Brain microvascular endothelial cell (primary cell): ENCODE results near the gene SDK2.

ENCODE experiments used
- DNase-seq: peaks from one replicate; pipeline ENCODE4 v3.0.0-alpha.2; 2020
- H3K27ac ChIP-seq: fragments of 250-450 bp; sonication (Bioruptor Pico); 2 replicates; pipeline ENCODE4 v1.5.1; 2020; ENCODE audit warnings: mild to moderate bottlenecking, moderate library complexity
- H3K27me3 ChIP-seq: fragments of 250-450 bp; sonication (Bioruptor Pico); replicated peaks from 2 replicates; pipeline ENCODE4 v1.5.1; 2020; ENCODE audit warnings: mild to moderate bottlenecking
- H3K36me3 ChIP-seq: fragments of 250-450 bp; sonication (Bioruptor Pico); replicated peaks from 2 replicates; pipeline ENCODE4 v1.5.1; 2020; ENCODE audit warnings: mild to moderate bottlenecking
- H3K4me3 ChIP-seq: 2 replicates; pipeline ENCODE4 v1.5.1; 2011; ENCODE audit warnings: low read depth, mild to moderate bottlenecking, control low read depth, low read length, moderate library complexity
- in situ Hi-C: cut with HindIII; loops from 2 replicates; pipeline ENCODE4 v1.10.0; 2017; ENCODE audit warnings: low sequenced_read_pairs, low pct_ligation_motif_present
- TF ChIP-seq, protein P1 (sequence below): IDR thresholded peaks from 2 replicates; pipeline ENCODE4 v1.5.1; 2011; ENCODE audit warnings: low read depth, mild to moderate bottlenecking, moderate library complexity, low read length, control low read depth, inconsistent platforms; ENCODE audit errors: missing control alignments

The SDK2 gene

DNA sequence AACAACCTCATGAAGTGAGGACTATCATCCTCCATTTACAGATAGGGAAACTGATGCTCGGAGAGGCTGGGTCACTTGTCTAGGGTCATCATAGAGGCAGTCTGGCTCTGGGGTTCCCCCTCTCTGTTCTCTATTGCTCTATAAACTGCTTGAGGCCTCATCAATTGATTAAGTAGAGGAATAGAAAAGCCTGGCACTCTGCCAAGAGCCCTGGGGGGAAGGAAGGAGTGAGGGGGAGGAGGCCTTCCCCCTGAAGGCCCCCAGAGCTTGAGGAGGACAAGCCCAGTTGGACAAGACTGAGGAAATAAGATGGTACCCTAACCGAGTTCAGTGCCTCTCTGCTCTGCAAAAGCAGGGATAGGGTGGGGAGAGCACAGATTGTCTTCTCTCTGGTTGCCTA lies 21.0 kb downstream of the SDK2 start:
- H3K36me3 ChIP-seq: no peaks in the 10 kb centered on the region
- TF ChIP-seq, protein P1, sequence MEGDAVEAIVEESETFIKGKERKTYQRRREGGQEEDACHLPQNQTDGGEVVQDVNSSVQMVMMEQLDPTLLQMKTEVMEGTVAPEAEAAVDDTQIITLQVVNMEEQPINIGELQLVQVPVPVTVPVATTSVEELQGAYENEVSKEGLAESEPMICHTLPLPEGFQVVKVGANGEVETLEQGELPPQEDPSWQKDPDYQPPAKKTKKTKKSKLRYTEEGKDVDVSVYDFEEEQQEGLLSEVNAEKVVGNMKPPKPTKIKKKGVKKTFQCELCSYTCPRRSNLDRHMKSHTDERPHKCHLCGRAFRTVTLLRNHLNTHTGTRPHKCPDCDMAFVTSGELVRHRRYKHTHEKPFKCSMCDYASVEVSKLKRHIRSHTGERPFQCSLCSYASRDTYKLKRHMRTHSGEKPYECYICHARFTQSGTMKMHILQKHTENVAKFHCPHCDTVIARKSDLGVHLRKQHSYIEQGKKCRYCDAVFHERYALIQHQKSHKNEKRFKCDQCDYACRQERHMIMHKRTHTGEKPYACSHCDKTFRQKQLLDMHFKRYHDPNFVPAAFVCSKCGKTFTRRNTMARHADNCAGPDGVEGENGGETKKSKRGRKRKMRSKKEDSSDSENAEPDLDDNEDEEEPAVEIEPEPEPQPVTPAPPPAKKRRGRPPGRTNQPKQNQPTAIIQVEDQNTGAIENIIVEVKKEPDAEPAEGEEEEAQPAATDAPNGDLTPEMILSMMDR: no peak
- in situ Hi-C loops: no loop called here
- no peak for DNase-seq
- no peak overlapping the region for H3K4me3 ChIP-seq
- no peak overlapping the region for H3K27ac ChIP-seq
- no peaks in the 10 kb centered on the region for H3K27me3 ChIP-seq

- H3K27me3 ChIP-seq: no peaks in the 10 kb centered on the region
- TF ChIP-seq, protein P1: no peak
- no peak overlapping the region for H3K27ac ChIP-seq
- in situ Hi-C loops: no loop called here
- DNase-seq: no peak
- no peak overlapping the region for H3K4me3 ChIP-seq
- H3K36me3 ChIP-seq: no peaks in the 10 kb centered on the region
Observed at GRCh38 chr17:73622381-73622780, 21.9 kb downstream of the SDK2 start.

GRCh38 chr17:73621685-73622084 lies 22.6 kb downstream of the SDK2 start:
- in situ Hi-C loops: no loop called here
- Histone ChIP-seq H3K27me3 (no peaks in the 10 kb centered on the region), H3K4me3 (no peak overlapping the region), H3K36me3 (no peaks in the 10 kb centered on the region), H3K27ac (no peak overlapping the region)
- DNase-seq: no peak
- TF ChIP-seq, protein P1: no peak

- no peak for DNase-seq
- Histone ChIP-seq H3K27ac (no peak overlapping the region), H3K4me3 (no peak overlapping the region), H3K27me3 (no peaks in the 10 kb centered on the region), H3K36me3 (no peaks in the 10 kb centered on the region)
- TF ChIP-seq, protein P1: no peak
- in situ Hi-C loops: no loop called here
Observed at GRCh38 chr17:73620414-73620813, 23.8 kb downstream of the SDK2 start.

GRCh38 chr17:73617501-73617900 lies 26.7 kb downstream of the SDK2 start:
- in situ Hi-C loops: no loop called here
- TF ChIP-seq, protein P1: no peak
- H3K36me3 ChIP-seq: no peaks in the 10 kb centered on the region
- H3K27me3 ChIP-seq: no peaks in the 10 kb centered on the region
- H3K4me3 ChIP-seq: no peak overlapping the region
- H3K27ac ChIP-seq: no peak overlapping the region
- DNase-seq: no peak

DNA sequence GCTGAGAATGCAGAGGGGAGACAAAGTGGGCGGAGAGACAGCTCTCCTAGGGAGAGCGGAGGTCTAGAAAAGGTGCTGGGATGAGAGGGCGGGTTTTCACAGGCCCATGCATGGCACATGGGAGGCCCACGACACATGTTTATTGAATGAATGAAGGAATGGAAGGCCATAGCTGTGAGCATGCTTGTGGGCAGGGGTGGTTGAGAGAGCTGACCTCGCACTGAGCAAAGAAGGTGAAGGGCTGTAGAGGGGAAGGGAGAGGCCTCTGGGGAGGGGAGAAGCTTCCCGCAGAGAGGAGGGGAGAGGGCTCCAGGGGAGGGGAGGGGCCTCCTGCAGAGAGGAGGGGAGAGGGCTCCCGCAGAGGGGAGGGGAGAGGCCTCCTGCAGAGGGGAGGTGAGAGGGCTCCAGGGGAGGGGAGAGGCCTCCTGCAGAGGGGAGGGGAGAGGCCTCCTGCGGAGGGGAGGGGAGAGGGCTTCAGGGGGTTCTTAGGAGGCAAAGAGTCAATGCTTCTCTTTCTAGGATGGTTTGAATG lies 27.3 kb downstream of the SDK2 start:
- Histone ChIP-seq H3K36me3 (no peaks in the 10 kb centered on the region), H3K27ac (no peak overlapping the region), H3K27me3 (no peaks in the 10 kb centered on the region), H3K4me3 (no peak overlapping the region)
- DNase-seq: no peak
- in situ Hi-C loops: no loop called here
- TF ChIP-seq, protein P1: no peak
